Fibroblast of villous mesenchyme (primary cell): Measurements from ENCODE around the gene DOCK9. TPM values are rescaled to one million over a fixed set of nuclear protein-coding genes. Genes with fewer than 3 reads are reported as not detected.
A peak's percentile ranks its signal among the peaks of the same experiment; 100 is the strongest.

Experiments used
- DNase-seq: peaks from one replicate; pipeline ENCODE4 v3.0.0-alpha.2; 2010; ENCODE audit warnings: low read depth
- H3K4me3 ChIP-seq: 2 replicates; pipeline ENCODE4 v1.5.1; 2011; ENCODE audit warnings: low read depth, mild to moderate bottlenecking, low read length
- total RNA-seq: library from RNA; depleted of rRNA; stranded (reverse); fragments of >200 nt; gene quantifications from 2 replicates; pipeline ENCODE4 v1.2.3, GENCODE V29; 2012
- TF ChIP-seq, protein P1 (sequence below): IDR thresholded peaks from 2 replicates; pipeline ENCODE4 v1.5.1; 2012; ENCODE audit warnings: low read depth, mild to moderate bottlenecking, low read length; ENCODE audit not compliant: insufficient read depth

DOCK9 gene
- total RNA-seq, 1 donor = 14.7 TPM

DNA sequence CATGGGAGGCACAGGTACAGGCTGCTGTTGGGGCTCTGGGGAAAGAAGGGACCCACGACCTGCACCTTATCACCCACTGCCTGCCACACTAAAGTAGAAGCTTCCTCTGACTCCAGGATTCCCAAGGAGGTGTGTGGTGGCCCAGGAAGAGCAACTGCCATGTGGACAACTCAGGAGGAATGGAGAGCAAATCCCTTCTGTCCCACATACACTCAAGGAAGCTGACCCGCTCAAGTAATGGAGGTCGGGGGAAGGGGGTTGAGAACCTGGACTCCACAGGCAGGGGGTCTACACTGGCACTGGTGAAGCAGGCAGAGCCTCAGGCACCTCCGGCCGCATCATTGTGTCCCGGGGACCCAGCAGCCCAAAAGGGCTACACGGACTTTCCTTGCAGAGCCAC, 196.0 kb downstream of the DOCK9 start:
- H3K4me3 ChIP-seq = no peak overlapping the region
- TF ChIP-seq, protein P1, sequence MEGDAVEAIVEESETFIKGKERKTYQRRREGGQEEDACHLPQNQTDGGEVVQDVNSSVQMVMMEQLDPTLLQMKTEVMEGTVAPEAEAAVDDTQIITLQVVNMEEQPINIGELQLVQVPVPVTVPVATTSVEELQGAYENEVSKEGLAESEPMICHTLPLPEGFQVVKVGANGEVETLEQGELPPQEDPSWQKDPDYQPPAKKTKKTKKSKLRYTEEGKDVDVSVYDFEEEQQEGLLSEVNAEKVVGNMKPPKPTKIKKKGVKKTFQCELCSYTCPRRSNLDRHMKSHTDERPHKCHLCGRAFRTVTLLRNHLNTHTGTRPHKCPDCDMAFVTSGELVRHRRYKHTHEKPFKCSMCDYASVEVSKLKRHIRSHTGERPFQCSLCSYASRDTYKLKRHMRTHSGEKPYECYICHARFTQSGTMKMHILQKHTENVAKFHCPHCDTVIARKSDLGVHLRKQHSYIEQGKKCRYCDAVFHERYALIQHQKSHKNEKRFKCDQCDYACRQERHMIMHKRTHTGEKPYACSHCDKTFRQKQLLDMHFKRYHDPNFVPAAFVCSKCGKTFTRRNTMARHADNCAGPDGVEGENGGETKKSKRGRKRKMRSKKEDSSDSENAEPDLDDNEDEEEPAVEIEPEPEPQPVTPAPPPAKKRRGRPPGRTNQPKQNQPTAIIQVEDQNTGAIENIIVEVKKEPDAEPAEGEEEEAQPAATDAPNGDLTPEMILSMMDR = no peak
- DNase-seq = no peak

DNA sequence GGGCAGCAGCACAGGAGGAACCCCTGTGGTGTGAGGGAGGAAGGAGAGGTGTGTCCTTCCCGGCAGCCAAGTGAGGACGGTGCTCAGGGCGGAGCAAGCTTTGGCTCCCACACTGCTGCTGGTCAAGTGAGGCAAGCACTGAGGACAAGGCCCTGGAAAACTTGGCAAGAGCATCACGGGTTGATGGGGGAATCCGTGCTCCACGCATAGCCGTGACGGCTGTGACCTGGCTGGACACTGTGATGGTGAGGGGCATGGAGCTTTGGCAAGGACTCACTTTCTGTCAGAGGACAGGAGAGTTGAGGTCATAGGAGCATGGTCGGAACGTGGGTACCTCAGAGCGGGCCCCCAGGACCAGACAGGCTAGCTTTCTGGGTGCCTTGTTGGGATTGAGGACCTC, 196.4 kb downstream of the DOCK9 start:
- no peak for DNase-seq
- H3K4me3 ChIP-seq = no peak overlapping the region
- TF ChIP-seq, protein P1 = no peak

DNA sequence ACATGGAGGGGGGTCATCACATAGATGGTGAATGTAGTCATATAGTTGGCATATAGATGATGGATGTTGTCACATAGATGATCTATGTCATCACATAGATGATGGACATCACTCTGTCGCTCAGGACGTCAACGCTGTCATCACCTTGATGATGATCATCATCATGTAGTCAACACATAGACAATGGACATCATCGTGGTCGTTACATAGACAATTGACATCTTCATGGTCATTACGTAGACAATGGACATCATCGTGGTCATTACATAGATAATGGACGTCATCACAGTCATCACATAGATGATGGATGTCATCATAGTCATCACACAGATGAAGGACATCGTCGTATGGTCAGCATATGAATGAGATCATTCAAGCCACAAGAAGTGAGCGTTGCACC, 196.8 kb downstream of the DOCK9 start:
- TF ChIP-seq, protein P1 = no peak

DNA sequence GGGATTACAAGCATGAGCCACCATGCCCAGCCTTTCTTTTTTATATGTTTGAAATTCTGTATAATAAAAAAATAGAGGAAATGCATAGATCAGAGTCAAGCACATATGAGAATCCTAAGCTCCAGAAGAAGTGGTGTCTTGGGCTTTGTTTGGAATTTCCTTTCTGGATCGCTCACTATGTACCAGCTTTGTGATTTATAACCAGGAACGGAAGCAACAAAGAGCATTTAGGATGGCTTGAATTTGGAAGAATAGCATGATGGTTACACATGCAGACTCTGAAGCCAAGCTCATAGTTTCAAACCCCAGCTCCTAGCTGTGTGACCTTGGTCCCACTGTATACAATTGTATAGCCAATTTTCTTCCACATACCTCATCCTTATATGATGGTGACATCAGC, 197.4 kb downstream of the DOCK9 start:
- H3K4me3 ChIP-seq = no peak overlapping the region
- no peak for DNase-seq
- TF ChIP-seq, protein P1 = no peak

More for the DNA sequence above, 196.8 kb downstream of the DOCK9 start:
- DNase-seq = no peak
- no peak overlapping the region for H3K4me3 ChIP-seq

DNA sequence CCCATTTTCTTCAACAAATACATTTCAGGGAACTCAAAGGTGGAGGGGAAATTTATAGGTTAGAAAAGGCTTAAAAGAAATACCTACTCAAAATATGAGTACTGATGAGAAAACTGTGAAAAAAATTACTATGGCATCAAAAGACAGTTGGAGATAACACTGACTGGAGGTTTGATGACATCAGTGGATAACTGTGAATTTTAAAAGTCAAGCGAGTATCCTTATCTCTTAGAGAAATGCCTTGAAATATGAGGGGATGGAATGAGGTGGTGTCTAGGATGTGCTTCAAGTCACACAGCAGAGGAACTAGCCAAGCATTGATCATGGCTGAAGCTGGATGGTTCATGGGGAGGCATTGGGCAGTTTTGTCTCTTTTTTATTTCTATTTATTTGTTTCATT, 198.2 kb downstream of the DOCK9 start:
- DNase-seq = no peak
- TF ChIP-seq, protein P1 = no peak
- no peak overlapping the region for H3K4me3 ChIP-seq

DNA sequence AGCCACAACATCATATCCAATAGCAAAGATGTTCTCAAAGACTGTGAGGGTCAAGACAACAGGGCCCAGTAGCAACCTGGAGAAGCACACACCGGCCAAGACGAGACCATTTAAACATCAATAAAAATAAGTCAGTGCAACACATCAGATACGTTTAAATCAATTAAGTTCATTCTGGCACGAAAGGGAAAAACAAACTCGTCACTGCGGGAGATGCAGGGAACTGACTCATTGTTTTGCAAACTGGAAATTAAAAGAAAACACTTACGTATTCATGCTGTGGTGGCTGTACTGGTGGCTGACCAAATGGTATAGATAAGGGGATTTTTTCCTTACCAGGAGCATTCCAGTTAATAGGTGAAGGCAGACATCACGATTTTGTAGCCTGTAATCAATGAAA, 199.1 kb downstream of the DOCK9 start:
- TF ChIP-seq, protein P1 = no peak
- DNase-seq = peak; percentile 74
- no peak overlapping the region for H3K4me3 ChIP-seq

DNA sequence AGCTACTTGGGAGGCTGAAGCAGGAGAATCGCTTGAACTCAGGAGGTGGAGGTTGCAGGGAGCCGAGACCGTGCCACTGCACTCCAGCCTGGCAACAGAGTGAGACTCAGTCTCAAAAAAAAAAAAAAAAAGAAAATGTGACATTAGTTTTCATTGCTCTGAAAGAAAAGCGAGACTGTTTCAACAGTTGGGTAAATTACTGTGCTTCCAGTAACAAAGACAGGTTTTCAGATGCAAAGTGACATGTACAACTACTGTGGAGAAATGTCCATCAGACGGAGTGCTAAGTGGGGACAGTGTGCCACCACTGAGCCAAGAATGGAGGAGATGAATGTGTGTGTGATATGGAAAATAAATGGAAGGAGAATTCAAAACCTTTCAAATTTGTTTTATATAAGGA, 201.2 kb downstream of the DOCK9 start:
- TF ChIP-seq, protein P1 = no peak
- H3K4me3 ChIP-seq = no peak overlapping the region
- DNase-seq = no peak
